Stimulated activated CD4-positive, alpha-beta T cell treated with anti-CD3 and anti-CD28 coated beads, TNF-alpha, amount 100 ng/mL, for 4 hours (primary cell): ENCODE measurements around the gene FSD2.
A peak's percentile ranks its signal among the peaks of the same experiment; 100 is the strongest.
"Not testable (repeated sequence)": the region's sequence is repeated elsewhere in the genome, so short reads cannot be mapped to it uniquely, and the experiment has no call there.

Experiments
- DNase-seq, 3 experiments: peaks; one replicate each; pipeline ENCODE4 v3.0.0-alpha.2; 2020; ENCODE audit warnings: low read depth in 3 of 3

The FSD2 gene

GRCh38 chr15:82798104-82798503 is 7.8 kb downstream of the FSD2 start:
- DNase-seq = no peak

- DNase-seq = no peak
Observed at GRCh38 chr15:82793737-82794136, 12.1 kb downstream of the FSD2 start.

DNA sequence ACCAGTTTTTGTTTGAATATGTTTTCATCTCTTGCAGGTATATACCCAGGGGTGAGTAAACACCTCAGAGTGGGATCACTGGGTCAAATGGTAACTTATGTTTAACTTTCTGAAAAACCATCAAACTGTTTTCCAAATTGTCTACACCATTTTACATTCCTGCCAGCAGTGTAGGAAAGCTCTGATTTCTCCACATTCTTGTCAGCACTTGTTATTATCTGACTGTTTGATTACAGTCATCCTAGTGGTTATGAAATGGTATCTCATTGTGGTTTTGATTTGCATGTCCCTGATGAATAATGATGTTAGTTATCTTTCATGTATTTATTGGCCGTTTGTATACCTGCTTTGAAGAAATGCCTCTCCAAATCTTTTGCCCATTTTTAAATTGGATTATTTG is 13.8 kb downstream of the FSD2 start:
- DNase-seq = no peak

GRCh38 chr15:82790321-82790720 is 15.5 kb downstream of the FSD2 start:
- DNase-seq = no peak

- no peak for DNase-seq
Observed at GRCh38 chr15:82789491-82789890, 16.4 kb downstream of the FSD2 start.

GRCh38 chr15:82788496-82788895 is 17.4 kb downstream of the FSD2 start:
- no peak for DNase-seq

DNA sequence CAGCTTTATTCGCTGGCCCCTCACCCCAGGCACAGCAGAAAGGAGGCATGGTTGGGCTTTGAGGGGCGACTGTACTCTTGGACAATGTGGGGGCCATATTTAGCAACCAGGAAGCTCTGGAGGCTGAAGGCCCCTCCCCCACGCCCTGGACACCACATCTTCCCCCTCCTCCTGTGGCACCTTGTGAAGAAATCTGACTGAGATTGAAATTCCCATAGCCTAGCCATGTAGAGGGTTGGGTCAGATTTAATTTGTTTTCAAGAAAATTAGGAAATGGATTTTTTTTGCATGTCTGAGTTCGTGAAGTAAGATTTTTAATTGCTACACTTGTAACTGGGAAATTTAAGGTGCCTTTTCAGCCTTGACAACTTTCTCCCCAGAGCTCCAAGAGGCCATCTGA is 24.5 kb downstream of the FSD2 start:
- DNase-seq = no peak

DNA sequence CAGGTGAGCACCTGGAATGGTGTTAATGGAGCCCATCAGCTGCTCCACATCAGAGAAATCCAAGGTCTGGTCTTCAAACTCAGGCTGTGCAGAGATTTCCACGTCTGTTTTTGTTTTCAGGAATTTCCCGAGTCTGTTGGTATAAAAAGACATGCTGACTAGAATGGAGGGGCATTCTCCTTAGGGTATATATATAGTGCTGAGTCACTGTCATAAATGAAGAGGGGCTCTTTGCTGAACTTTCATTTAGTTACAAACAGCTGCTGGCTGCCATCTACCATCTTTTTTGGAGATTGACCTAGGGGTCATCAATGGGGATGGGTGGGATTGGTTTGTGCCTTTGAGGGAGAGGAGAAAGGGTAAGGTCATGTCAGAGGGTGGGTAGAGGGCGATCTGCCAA is 27.1 kb downstream of the FSD2 start:
- no peak for DNase-seq

GRCh38 chr15:82774496-82774895 is 31.4 kb downstream of the FSD2 start:
- no peak for DNase-seq

GRCh38 chr15:82771789-82772607 is 33.9 kb downstream of the FSD2 start:
- no peak for DNase-seq

DNA sequence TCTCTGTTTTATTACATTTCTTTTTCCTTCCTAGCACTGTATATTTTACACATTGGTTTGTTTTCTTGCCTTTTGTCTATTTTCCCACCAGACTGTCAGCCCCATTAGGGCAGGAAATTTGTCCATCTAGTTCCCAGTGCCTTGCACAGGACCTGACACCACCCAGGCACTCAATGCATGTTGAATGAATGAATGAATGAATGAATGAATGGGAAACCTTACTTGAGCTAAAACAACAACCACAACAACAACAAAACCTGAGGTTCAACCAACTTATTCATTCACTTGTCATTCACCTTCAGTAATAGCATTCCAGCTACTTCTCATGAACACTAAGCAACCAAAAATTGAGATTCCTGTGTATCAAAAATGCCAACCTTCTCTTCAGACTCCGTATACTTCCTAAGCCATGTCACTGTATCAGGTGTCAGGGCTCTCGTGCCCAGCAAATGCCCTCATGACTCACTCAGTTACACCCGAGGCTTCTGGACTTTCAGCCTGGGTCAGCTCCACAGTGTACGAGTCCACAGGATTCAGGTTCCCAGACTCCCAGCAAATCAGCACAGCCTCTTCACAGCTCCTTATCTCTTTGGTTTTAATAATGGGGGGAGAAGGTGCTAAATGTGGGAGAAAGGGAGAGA is 37.3 kb downstream of the FSD2 start:
- no peak for DNase-seq

DNA sequence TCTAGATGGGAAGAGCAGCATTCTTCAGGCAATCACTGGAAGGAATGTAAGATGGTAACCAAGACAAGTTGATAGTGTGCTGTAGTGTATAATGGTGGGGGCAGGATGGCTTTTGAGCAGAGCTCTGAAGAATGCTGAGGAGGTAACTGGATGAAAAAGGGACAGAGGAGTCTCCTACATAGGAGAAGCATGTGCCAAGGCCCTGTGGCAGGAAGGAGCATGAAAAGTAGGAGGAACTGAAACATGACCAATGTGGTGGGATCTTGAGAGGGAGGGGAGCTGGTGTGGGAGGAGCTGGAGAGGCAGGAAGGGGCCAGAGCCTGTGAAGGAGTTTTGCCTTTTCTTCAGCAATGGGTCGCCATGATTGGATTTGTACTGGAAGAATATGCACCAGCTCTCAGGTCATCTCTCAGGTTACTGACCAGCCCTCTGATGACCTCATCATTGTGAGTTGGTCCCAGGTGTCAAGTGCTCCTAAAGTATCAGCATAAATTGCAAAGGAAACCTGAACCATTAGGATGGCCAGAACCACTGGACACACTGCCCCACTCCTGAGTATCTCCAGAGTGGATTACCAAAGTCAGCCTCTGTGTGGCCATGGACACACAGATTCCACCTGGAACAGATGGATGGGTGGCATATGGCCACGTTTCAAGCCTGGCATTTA is 38.6 kb downstream of the FSD2 start:
- DNase-seq = no peak

DNA sequence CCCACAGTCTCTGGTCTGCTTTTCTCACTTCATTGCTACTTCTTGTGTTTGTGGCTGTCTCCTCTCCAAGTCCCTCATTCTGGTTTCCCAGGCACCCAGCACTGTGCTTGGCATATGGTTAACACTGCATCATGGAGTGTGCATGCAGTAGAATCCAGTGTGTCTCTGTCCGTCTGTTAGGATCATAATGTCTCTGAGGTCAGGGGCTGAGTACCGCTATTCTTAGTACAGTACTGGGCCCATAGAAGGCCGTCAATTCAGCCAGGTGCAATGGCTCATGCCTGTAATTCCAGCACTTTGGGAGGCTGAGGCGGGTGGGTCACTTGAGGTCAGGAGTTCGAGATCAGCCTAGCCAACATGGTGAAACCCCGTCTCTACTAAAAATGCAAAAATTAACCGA is 39.7 kb downstream of the FSD2 start:
- DNase-seq = not testable (repeated sequence)

GRCh38 chr15:82764740-82765139 is 41.1 kb downstream of the FSD2 start:
- no peak for DNase-seq

DNA sequence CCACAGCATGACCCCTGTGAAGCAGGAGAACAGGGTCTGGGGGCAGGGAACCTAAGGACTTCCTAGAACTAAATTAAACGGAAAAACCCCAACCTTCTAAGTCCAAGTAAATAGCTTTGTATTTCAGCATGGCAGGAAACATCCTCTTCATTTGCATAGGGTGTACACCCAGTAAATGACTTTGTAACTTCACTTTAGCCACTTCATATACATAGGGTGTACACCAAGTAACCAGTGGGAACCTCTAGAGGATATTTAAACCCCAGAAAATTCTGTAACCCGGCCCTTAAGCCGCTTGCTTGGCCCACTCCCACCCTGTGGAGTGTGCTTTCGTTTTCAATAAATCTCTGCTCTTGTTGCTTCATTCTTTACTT is 41.8 kb downstream of the FSD2 start:
- DNase-seq = no peak

- DNase-seq = no peak
Observed at GRCh38 chr15:82763361-82764116, 42.3 kb downstream of the FSD2 start.

DNA sequence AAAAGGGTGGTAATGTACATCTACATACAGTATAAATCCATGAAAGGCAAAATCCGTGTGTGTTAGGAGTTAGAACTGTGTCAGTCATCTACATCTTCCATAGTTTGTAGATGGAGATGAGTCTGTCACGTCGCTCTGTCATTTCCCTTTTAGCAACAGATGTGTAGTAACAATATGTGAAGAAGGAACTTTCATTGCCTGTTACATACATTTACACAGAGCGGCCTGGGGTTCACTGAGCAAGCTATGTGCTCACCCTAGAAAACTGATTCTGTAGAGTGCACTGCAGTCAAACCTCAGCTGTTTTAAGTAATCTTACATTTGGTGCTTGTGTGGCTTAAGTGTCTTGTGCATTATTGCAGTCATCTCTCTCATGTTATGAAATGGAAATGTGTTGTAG is 54.6 kb downstream of the FSD2 start:
- no peak for DNase-seq

- DNase-seq = no peak
Observed at GRCh38 chr15:82750831-82751180, 55.1 kb downstream of the FSD2 start.

GRCh38 chr15:82749951-82750830 is 55.7 kb downstream of the FSD2 start:
- peak; percentile 63 to 72 (median 71) for DNase-seq

- no peak for DNase-seq
Observed at GRCh38 chr15:82748315-82748714, 57.6 kb downstream of the FSD2 start.

DNA sequence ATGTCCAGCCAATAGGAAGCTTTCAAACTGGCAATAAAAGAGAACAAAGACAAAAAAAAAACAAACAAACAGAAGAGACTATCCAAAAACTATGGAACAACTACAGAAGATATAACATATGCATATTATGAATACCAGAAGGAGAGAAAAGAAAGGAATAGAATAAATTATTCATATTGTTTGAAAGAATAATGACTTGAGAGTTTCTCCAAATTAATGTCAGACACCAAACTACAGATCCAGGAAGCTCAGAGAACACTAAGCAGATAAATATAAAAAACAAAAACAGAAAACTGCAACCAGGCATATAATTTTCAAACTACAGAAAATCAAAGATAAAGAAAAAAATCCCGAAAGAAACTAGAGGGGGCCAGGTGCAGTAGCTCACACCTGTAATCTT is 62.1 kb downstream of the FSD2 start:
- DNase-seq = no peak
